Activated CD4-positive, alpha-beta T cell treated with anti-CD3 and anti-CD28 coated beads for 4 hours (primary cell): ENCODE data around the gene RAB44.

Experiments
- DNase-seq, 2 donors: peaks; one replicate each; pipeline ENCODE4 v3.0.0-alpha.2; 2020

RAB44 gene

GRCh38 chr6:36668591-36668990 is 29.0 kb upstream of the RAB44 start:
- no peak for DNase-seq

- no peak for DNase-seq
These were observed 28.6 kb upstream of the RAB44 start for GRCh38 chr6:36669002-36669401.

- DNase-seq, result no peak
These were observed 27.4 kb upstream of the RAB44 start for GRCh38 chr6:36670271-36670670.

- DNase-seq, result no peak
These were observed 25.8 kb upstream of the RAB44 start for GRCh38 chr6:36671687-36672375.

- DNase-seq, result no peak
These were observed 23.7 kb upstream of the RAB44 start for GRCh38 chr6:36673882-36674281.

GRCh38 chr6:36674942-36675341 is 22.7 kb upstream of the RAB44 start:
- no peak for DNase-seq

- no peak for DNase-seq
These were observed 21.2 kb upstream of the RAB44 start for GRCh38 chr6:36676141-36677058.

- DNase-seq, result no peak
These were observed 20.4 kb upstream of the RAB44 start for GRCh38 chr6:36677059-36677749.

GRCh38 chr6:36677753-36678487 is 19.7 kb upstream of the RAB44 start:
- DNase-seq, result no peak

GRCh38 chr6:36678488-36679042 is 19.1 kb upstream of the RAB44 start, which contains the start of gene CDKN1A:
Gene CDKN1A, plus strand, starts transcription at chr6:36678714. Its CDS starts 5,388 bp downstream, at chr6:36684102.
- peak; percentile 71 to 76 for DNase-seq

- peak in 1 of 2 donors; percentile 18 for DNase-seq
These were observed 18.4 kb upstream of the RAB44 start for GRCh38 chr6:36679043-36679833.

- peak; percentile 68 to 74 for DNase-seq
These were observed 15.1 kb upstream of the RAB44 start for GRCh38 chr6:36682328-36683144.

- no peak for DNase-seq
These were observed 14.4 kb upstream of the RAB44 start for GRCh38 chr6:36683145-36683655.

GRCh38 chr6:36683656-36684446 is 13.8 kb upstream of the RAB44 start:
- DNase-seq, result no peak

- DNase-seq, result no peak
These were observed 13.2 kb upstream of the RAB44 start for GRCh38 chr6:36684447-36684812.

- DNase-seq, result no peak
These were observed 12.3 kb upstream of the RAB44 start for GRCh38 chr6:36685166-36685924.

- no peak for DNase-seq
These were observed 11.5 kb upstream of the RAB44 start for GRCh38 chr6:36685926-36686667.
